ENCODE results near the gene HPS5.

DNA sequence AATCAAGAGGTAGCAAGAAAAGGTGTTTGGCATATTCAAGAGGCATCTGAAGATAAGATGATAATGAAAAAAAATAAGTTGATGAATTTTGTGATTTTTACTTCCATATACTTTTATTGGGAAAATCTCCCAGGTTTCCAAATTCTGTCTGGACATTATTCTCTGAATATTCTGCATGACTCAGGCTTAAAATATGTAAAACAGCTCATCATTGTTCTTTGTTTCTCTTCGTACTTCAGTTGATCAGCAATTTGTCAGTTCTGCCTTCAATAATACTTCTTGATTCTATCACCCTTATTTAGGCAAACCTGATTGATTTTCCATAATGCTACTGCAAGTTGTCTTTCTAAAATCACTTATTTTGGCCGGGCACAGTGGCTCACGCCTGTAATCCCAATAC, 30.6 kb upstream of the HPS5 start:
- no peak for TF ChIP-seq EP300 (IDR thresholded peaks at IDR 0.05)
- TF ChIP-seq, protein P1, sequence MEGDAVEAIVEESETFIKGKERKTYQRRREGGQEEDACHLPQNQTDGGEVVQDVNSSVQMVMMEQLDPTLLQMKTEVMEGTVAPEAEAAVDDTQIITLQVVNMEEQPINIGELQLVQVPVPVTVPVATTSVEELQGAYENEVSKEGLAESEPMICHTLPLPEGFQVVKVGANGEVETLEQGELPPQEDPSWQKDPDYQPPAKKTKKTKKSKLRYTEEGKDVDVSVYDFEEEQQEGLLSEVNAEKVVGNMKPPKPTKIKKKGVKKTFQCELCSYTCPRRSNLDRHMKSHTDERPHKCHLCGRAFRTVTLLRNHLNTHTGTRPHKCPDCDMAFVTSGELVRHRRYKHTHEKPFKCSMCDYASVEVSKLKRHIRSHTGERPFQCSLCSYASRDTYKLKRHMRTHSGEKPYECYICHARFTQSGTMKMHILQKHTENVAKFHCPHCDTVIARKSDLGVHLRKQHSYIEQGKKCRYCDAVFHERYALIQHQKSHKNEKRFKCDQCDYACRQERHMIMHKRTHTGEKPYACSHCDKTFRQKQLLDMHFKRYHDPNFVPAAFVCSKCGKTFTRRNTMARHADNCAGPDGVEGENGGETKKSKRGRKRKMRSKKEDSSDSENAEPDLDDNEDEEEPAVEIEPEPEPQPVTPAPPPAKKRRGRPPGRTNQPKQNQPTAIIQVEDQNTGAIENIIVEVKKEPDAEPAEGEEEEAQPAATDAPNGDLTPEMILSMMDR (IDR thresholded peaks at IDR 0.05): no peak
- no peak for TF ChIP-seq POLR2A (IDR thresholded peaks at IDR 0.05)
